HepG2 (cell line): ENCODE data around the gene SMTN. TPM values are rescaled to one million over a fixed set of nuclear protein-coding genes. Genes with fewer than 3 reads are reported as not detected.
A peak's percentile ranks its signal among the peaks of the same experiment; 100 is the strongest.

ENCODE experiments used
- ATAC-seq: fragments of 200-7000 bp; cut with Tn5 transposase; 3 replicates; pipeline ENCODE4 v1.9.1; 2020; ENCODE audit warnings: mild to moderate bottlenecking, moderate library complexity
- BruUV-seq: library from RNA; stranded (reverse); fragments of 400-500 nt; replicated peaks from 2 replicates; lab custom pipeline; 2021; lab: Mats Ljungman, UMichigan
- CTCF ChIA-PET: fragments of 300-600 bp; formaldehyde crosslinking; extraction: SDS; loops from one replicate; lab custom pipeline; 2021; ENCODE audit warnings: low total read pairs, inconsistent platforms, low intra/inter-chr PET ratio; lab: Yijun Ruan, JAX
- POLR2A ChIA-PET: fragments of 350-600 bp; sonication (Branson Sonifier 250); formaldehyde crosslinking; loops from one replicate; lab custom pipeline; 2020; ENCODE audit warnings: antibody characterized with exemption, inconsistent platforms; lab: Yijun Ruan, JAX
- DNase-seq: peaks from one replicate; pipeline ENCODE4 v3.0.0-alpha.2; 2015; ENCODE audit warnings: low spot score
- FAIRE-seq: peaks from 3 replicates; lab custom pipeline; 2011; peaks lifted over from hg19 to GRCh38; lab: Jason Lieb, UNC
- H2AFZ ChIP-seq: one replicate; pipeline ENCODE4 v1.6.1; 2011; ENCODE audit warnings: low read length, inconsistent platforms
- H3K27ac ChIP-seq: fragments of 300-600 bp; 3 replicates; pipeline ENCODE4 v1.8.0; 2011; ENCODE audit warnings: mixed run types, mild to moderate bottlenecking, mixed read lengths, low read length, inconsistent platforms; ENCODE audit not compliant: insufficient read depth; ENCODE audit errors: extremely low read length
- H3K27me3 ChIP-seq, 2 experiments: fragments of 200-600 bp in 1 of 2; 2 replicates in 1 of 2; 3 replicates in 1 of 2; pipeline versions ENCODE4 v1.6.0 to v1.8.0; 2011; ENCODE audit warnings: low read length in 2 of 2, mild to moderate bottlenecking in 2 of 2, moderate library complexity in 2 of 2, inconsistent platforms in 1 of 2; ENCODE audit not compliant: insufficient read depth in 2 of 2, control insufficient read depth in 1 of 2
- H3K36me3 ChIP-seq, 2 experiments: fragments of 200-600 bp in 1 of 2; replicated peaks in 1 of 2; 2 replicates in 1 of 2; 3 replicates in 1 of 2; pipeline versions ENCODE4 v1.5.1 to v1.8.0; 2011; ENCODE audit warnings: low read length in 2 of 2, inconsistent platforms in 1 of 2; ENCODE audit not compliant: insufficient read depth in 2 of 2, control insufficient read depth in 1 of 2
- H3K4me1 ChIP-seq: 2 replicates; pipeline ENCODE4 v1.5.1; 2012; ENCODE audit warnings: low read length, inconsistent platforms; ENCODE audit not compliant: insufficient read depth
- H3K4me2 ChIP-seq: 2 replicates; pipeline ENCODE4 v1.6.0; 2011; ENCODE audit warnings: low read depth, low read length, inconsistent platforms
- H3K4me3 ChIP-seq, 3 experiments: fragments of 200-600 bp in 1 of 3; sonication (generic), shearing (Covaris generic) in 1 of 3; replicated peaks in 1 of 3; 2 replicates each; pipeline ENCODE4 v1.5.1; 2011 to 2016; ENCODE audit warnings: low read length in 3 of 3, inconsistent platforms in 2 of 3, low read depth in 2 of 3, mild to moderate bottlenecking in 2 of 3, control low read depth in 1 of 3, mixed read lengths in 1 of 3; ENCODE audit not compliant: insufficient read depth in 1 of 3
- H3K79me2 ChIP-seq: one replicate; pipeline ENCODE4 v1.6.1; 2011; ENCODE audit warnings: low read length, inconsistent platforms; ENCODE audit not compliant: insufficient read depth
- H3K9ac ChIP-seq: 2 replicates; pipeline ENCODE4 v1.6.0; 2011; ENCODE audit warnings: mild to moderate bottlenecking, low read depth, low read length, inconsistent platforms; ENCODE audit not compliant: insufficient read depth
- H3K9me3 ChIP-seq: 2 replicates; pipeline ENCODE4 v1.5.1; 2012; ENCODE audit warnings: mild to moderate bottlenecking, low read length
- H4K20me1 ChIP-seq: 2 replicates; pipeline ENCODE4 v1.6.0; 2011; ENCODE audit warnings: inconsistent platforms, mild to moderate bottlenecking, low read length, moderate library complexity; ENCODE audit not compliant: insufficient read depth
- BCL6 ChIP-seq: IDR thresholded peaks from 2 replicates; pipeline ENCODE4 v1.6.1; 2016; ENCODE audit warnings: missing genetic modification reagents, missing compliant biosample characterization
- HOXA3 ChIP-seq: sonication (generic); formaldehyde crosslinking; IDR thresholded peaks from 2 replicates; pipeline ENCODE4 v1.5.0; 2020; ENCODE audit warnings: missing genetic modification reagents
- MAFG ChIP-seq: sonication (generic); formaldehyde crosslinking; IDR thresholded peaks from 2 replicates; pipeline ENCODE4 v1.5.1; 2020; ENCODE audit warnings: mild to moderate bottlenecking, missing genetic modification reagents
- MBD4 ChIP-seq: IDR thresholded peaks from 2 replicates; pipeline ENCODE4 v1.6.1; 2012; ENCODE audit warnings: low read length, inconsistent platforms, borderline replicate concordance
- RFXANK ChIP-seq: IDR thresholded peaks from 2 replicates; pipeline ENCODE4 v1.6.1; 2016
- RXRA ChIP-seq: sonication (generic); formaldehyde crosslinking; IDR thresholded peaks from 2 replicates; pipeline ENCODE4 v1.5.1; 2020; ENCODE audit warnings: missing genetic modification reagents
- SETDB1 ChIP-seq: sonication (generic); formaldehyde crosslinking; IDR thresholded peaks from 2 replicates; pipeline ENCODE4 v1.5.1; 2020; ENCODE audit warnings: missing genetic modification reagents, mild to moderate bottlenecking, borderline replicate concordance
- STAT5B ChIP-seq: sonication (generic); formaldehyde crosslinking; IDR thresholded peaks from 2 replicates; pipeline ENCODE4 v1.4.0; 2020; ENCODE audit warnings: missing genetic modification reagents
- ZNF260 ChIP-seq: sonication (generic); formaldehyde crosslinking; IDR thresholded peaks from 2 replicates; pipeline ENCODE4 v1.4.0; 2020; ENCODE audit warnings: missing genetic modification reagents, low read depth, mild to moderate bottlenecking, borderline replicate concordance
- ZNF317 ChIP-seq: sonication (generic); formaldehyde crosslinking; IDR thresholded peaks from 2 replicates; pipeline ENCODE4 v1.5.0; 2020; ENCODE audit warnings: mild to moderate bottlenecking, missing genetic modification reagents
- ZNF460 ChIP-seq: sonication (generic); formaldehyde crosslinking; IDR thresholded peaks from 2 replicates; pipeline ENCODE4 v1.5.1; 2020; ENCODE audit warnings: missing genetic modification reagents, mild to moderate bottlenecking, borderline replicate concordance
- ZNF598 ChIP-seq: sonication (generic); formaldehyde crosslinking; IDR thresholded peaks from 2 replicates; pipeline ENCODE4 v1.5.1; 2020; ENCODE audit warnings: mild to moderate bottlenecking, missing genetic modification reagents, borderline replicate concordance
- WGBS: methylation state at CpG from one replicate; pipeline ENCODE4 v1.1.6; 2017; ENCODE audit warnings: low lambda C conversion rate; 5-methylcytosine and 5-hydroxymethylcytosine counted together
- in situ Hi-C: cut with HindIII; loops from 2 replicates; pipeline ENCODE4 v1.10.0; 2017; ENCODE audit warnings: low pct_unique_long_range_greater_than_20kb; ENCODE audit not compliant: extremely low pct_ligation_motif_present
- intact Hi-C: fragments of 100-400 bp; cut with micrococcal nuclease; formaldehyde crosslinking; loops from one replicate; pipeline ENCODE4 v1.10.0; 2022; ENCODE audit not compliant: unreplicated experiment
- polyA plus RNA-seq, 8 experiments: library from polyadenylated mRNA; depleted of rRNA in 3 of 8; stranded (reverse) in 7 of 8; unstranded in 1 of 8; fragments of >200 nt; fragmentation: Illumina TruSeq in 4 of 8; extraction: Trizol in 4 of 8; gene quantifications; 2 replicates each; pipeline versions ENCODE4 v1.2.1 to v1.2.3, GENCODE V29; 2011 to 2016; ENCODE audit warnings: low read depth in 4 of 8, missing spikeins in 1 of 8, mixed read lengths in 1 of 8; ENCODE audit not compliant: insufficient read depth in 1 of 8
- total RNA-seq, 5 experiments: library from RNA; depleted of rRNA; stranded (reverse); fragments of >200 nt; fragmentation: Illumina TruSeq; extraction: Trizol; gene quantifications; 2 replicates each; pipeline ENCODE4 v1.2.3, GENCODE V29; 2016; ENCODE audit warnings: low read depth in 1 of 5
- TF ChIP-seq, protein P1 (sequence below): sonication (generic); formaldehyde crosslinking; IDR thresholded peaks from 2 replicates; pipeline ENCODE4 v1.5.0; 2020; ENCODE audit warnings: mild to moderate bottlenecking, missing genetic modification reagents, moderate library complexity
- TF ChIP-seq, protein P2 (sequence below): sonication (generic); formaldehyde crosslinking; IDR thresholded peaks from 2 replicates; pipeline ENCODE4 v1.5.0; 2020; ENCODE audit warnings: missing genetic modification reagents
- TF ChIP-seq, protein P3 (sequence below): sonication (generic); formaldehyde crosslinking; IDR thresholded peaks from 2 replicates; pipeline ENCODE4 v1.4.0; 2020; ENCODE audit warnings: missing genetic modification reagents, mild to moderate bottlenecking, borderline replicate concordance

SMTN gene
- total and polyA plus RNA-seq, 2 of the 13 experiments (the other 11 are each of a cell fraction or from before 2014, with no cell fraction given) = 14.7 to 26.1 TPM

DNA sequence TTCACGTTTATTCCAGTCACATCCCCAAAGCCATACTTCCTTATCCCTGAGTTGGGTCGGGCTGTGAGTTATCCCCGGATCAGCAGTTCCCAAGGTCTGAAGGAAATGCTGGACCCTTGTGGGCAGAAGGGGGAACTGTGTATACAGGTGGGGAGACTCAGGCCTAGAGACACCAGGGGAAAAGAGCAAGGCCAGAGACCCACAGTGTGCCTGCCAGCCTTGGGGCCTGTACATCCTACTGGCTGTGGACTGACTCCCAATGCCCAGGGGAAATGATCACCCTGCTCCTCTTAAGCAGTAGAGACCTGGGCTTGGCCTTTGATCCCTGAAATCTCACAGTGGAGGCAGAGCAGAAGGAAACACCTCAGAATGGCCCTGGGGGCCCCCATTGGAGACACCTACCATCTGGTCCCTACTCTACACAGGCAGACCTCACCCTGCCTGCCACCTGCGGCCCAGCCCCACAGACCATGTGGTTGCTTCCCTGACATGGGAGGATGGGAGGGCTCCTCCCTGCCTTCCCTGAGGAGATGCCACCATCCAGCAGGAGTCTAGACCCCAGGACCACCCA is 25.0 kb downstream of the SMTN start (continued):
- TF ChIP-seq, protein P1, sequence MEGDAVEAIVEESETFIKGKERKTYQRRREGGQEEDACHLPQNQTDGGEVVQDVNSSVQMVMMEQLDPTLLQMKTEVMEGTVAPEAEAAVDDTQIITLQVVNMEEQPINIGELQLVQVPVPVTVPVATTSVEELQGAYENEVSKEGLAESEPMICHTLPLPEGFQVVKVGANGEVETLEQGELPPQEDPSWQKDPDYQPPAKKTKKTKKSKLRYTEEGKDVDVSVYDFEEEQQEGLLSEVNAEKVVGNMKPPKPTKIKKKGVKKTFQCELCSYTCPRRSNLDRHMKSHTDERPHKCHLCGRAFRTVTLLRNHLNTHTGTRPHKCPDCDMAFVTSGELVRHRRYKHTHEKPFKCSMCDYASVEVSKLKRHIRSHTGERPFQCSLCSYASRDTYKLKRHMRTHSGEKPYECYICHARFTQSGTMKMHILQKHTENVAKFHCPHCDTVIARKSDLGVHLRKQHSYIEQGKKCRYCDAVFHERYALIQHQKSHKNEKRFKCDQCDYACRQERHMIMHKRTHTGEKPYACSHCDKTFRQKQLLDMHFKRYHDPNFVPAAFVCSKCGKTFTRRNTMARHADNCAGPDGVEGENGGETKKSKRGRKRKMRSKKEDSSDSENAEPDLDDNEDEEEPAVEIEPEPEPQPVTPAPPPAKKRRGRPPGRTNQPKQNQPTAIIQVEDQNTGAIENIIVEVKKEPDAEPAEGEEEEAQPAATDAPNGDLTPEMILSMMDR (CRISPR knock-in tag) = 0 out of 2 replicates have a peak, but pooled peaks have one; percentile 5
- no peak for TF ChIP-seq ZNF460
- no peak for TF ChIP-seq MAFG (CRISPR knock-in tag)
- TF ChIP-seq ZNF598 (CRISPR knock-in tag) = no peak
- TF ChIP-seq, protein P2, sequence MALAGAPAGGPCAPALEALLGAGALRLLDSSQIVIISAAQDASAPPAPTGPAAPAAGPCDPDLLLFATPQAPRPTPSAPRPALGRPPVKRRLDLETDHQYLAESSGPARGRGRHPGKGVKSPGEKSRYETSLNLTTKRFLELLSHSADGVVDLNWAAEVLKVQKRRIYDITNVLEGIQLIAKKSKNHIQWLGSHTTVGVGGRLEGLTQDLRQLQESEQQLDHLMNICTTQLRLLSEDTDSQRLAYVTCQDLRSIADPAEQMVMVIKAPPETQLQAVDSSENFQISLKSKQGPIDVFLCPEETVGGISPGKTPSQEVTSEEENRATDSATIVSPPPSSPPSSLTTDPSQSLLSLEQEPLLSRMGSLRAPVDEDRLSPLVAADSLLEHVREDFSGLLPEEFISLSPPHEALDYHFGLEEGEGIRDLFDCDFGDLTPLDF (CRISPR knock-in tag) = no peak
- no peak for TF ChIP-seq RFXANK
- TF ChIP-seq ZNF260 (CRISPR knock-in tag) = no peak
- no peak for TF ChIP-seq STAT5B (CRISPR knock-in tag)

DNA sequence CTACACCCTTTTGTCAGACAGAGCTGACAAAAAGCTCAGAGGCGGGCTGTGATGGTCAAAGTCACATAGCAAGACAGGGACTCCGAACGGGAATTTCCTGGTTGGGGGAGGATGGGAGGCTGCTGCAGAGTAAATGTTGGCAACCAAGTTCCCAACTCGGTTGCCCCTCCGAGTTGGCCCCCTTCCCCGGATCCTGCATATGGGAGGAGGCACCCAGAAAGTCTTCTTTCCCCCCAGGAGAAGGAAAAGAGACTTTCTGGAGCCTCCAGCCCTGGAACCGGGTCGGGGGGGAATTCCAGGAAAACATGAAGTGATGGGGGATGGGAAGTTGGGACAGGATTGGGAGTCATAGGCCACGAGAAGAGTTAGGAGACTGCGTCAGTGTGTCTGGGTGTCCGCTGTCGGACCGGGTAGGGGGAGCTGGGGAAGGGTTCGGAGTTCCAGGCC is 25.6 kb downstream of the SMTN start:
- H3K27ac ChIP-seq = no peak overlapping the region
- no peak for DNase-seq
- intact Hi-C loops = loop anchor here (1.0 kb wide), 1 partner anchor 43 kb away; no protein-coding TSS in a partner anchor
- no peak for FAIRE-seq
- H3K9me3 ChIP-seq = no peaks in the 10 kb centered on the region
- H3K36me3 ChIP-seq = no peaks in the 10 kb centered on the region
- 0 out of 2 replicates have a peak overlapping the region, but pooled peaks have one; percentile 22 for H3K9ac ChIP-seq
- H3K4me1 ChIP-seq = peaks cover 33% of the 10 kb centered on the region
- BruUV-seq = no TSS peak
- CTCF ChIA-PET = interaction anchor here (1.5 to 1.6 kb wide), 2 partner anchors 42 to 124 kb away, joined by 6 to 17 read pairs; no protein-coding TSS in a partner anchor
- peak overlapping the region; percentile 18; the same call in 1 of the 2 replicates for H3K4me2 ChIP-seq
- peak overlapping the region in 1 of 3 experiments; percentile 35; a peak in 1 of 6 replicates for H3K4me3 ChIP-seq
- no peaks in the 10 kb centered on the region for H4K20me1 ChIP-seq
- TF ChIP-seq, protein P3, sequence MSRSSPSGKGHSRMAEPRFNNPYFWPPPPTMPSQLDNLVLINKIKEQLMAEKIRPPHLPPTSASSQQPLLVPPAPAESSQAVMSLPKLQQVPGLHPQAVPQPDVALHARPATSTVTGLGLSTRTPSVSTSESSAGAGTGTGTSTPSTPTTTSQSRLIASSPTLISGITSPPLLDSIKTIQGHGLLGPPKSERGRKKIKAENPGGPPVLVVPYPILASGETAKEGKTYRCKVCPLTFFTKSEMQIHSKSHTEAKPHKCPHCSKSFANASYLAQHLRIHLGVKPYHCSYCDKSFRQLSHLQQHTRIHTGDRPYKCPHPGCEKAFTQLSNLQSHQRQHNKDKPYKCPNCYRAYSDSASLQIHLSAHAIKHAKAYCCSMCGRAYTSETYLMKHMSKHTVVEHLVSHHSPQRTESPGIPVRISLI (CRISPR knock-in tag) = no peak
- TF ChIP-seq ZNF317 (no peak), BCL6 (no peak), RXRA (CRISPR knock-in tag) (0 out of 2 replicates have a peak, but pooled peaks have one; percentile 9), SETDB1 (CRISPR knock-in tag) (no peak), MBD4 (no peak), HOXA3 (CRISPR knock-in tag) (no peak)
- no peaks in the 10 kb centered on the region for H3K79me2 ChIP-seq
- POLR2A ChIA-PET = interaction anchor here (1.1 to 1.5 kb wide), 5 partner anchors 9 to 124 kb away, joined by 3 to 7 read pairs (median 4); partner anchors contain the start of genes PLA2G3 and SMTN
- H3K27me3 ChIP-seq = no peaks in the 10 kb centered on the region
- 67% methylated on average over 14 of the region's 14 CpGs for WGBS
- in situ Hi-C loops = no loop called here
- no peak overlapping the region for H2AFZ ChIP-seq
- ATAC-seq = no peak
